B cell (primary cell): Measurements from ENCODE around the gene TENM3. TPM values are rescaled to one million over a fixed set of nuclear protein-coding genes. Genes with fewer than 3 reads are reported as not detected.

Experiments used
- ATAC-seq: fragments of 200-7000 bp; cut with Tn5 transposase; one replicate; pipeline ENCODE4 v1.10.0; 2021; ENCODE audit warnings: low read depth, mild to moderate bottlenecking, moderate number of reproducible peaks, moderate library complexity
- CTCF ChIA-PET: fragments of 350-600 bp; sonication (Branson Sonifier 250); formaldehyde crosslinking; loops from one replicate; lab custom pipeline; 2021; ENCODE audit warnings: antibody characterized with exemption, inconsistent platforms; lab: Charles Lee
- POLR2A ChIA-PET: fragments of 350-600 bp; sonication (Branson Sonifier 250); formaldehyde crosslinking; loops from one replicate; lab custom pipeline; 2021; ENCODE audit warnings: antibody characterized with exemption; lab: Charles Lee
- DNase-seq: peaks from one replicate; pipeline ENCODE4 v3.0.0; 2013
- H2AFZ ChIP-seq: 2 replicates; pipeline ENCODE4 v1.6.1; 2012; ENCODE audit warnings: mild to moderate bottlenecking, low read depth, low read length; ENCODE audit not compliant: insufficient read depth, poor library complexity, severe bottlenecking
- H3K27ac ChIP-seq, 2 donors: 1 replicate in 1 of 2; 2 replicates in 1 of 2; pipeline ENCODE4 v1.5.1; 2012 to 2013; ENCODE audit warnings: low read length in 2 of 2, mild to moderate bottlenecking in 2 of 2, moderate library complexity in 1 of 2
- H3K27me3 ChIP-seq, 4 experiments: fragments of 200-600 bp in 1 of 4; sonication (generic) in 1 of 4; replicated peaks in 1 of 4; 1 replicate in 2 of 4; 2 replicates in 2 of 4; pipeline versions ENCODE4 v1.6.1 to v1.7.0; 2013 to 2016; ENCODE audit warnings: low read length in 3 of 4, mild to moderate bottlenecking in 2 of 4, mixed read lengths in 1 of 4, moderate library complexity in 1 of 4; ENCODE audit not compliant: insufficient read depth in 4 of 4, control insufficient read depth in 3 of 4; ENCODE audit errors: control extremely low read depth in 1 of 4
- H3K36me3 ChIP-seq, 2 experiments: replicated peaks in 1 of 2; 1 replicate in 1 of 2; 2 replicates in 1 of 2; pipeline versions ENCODE4 v1.6.1 to v1.7.1; 2013; ENCODE audit warnings: low read length in 1 of 2; ENCODE audit not compliant: insufficient read depth in 2 of 2, control insufficient read depth in 1 of 2; ENCODE audit errors: control extremely low read depth in 1 of 2, extremely low read depth in 1 of 2
- H3K4me1 ChIP-seq, 2 donors: fragments of 200-600 bp in 1 of 2; sonication (generic) in 1 of 2; 1 replicate in 1 of 2; 2 replicates in 1 of 2; pipeline versions ENCODE4 v1.5.1 to v1.6.1; 2013 to 2017; ENCODE audit warnings: low read length in 2 of 2; ENCODE audit not compliant: control insufficient read depth in 2 of 2, insufficient read depth in 2 of 2
- H3K4me2 ChIP-seq: replicated peaks from 2 replicates; pipeline ENCODE3; 2012; ENCODE audit warnings: mild to moderate bottlenecking, low read depth, low read length; ENCODE audit not compliant: poor library complexity, severe bottlenecking
- H3K4me3 ChIP-seq, 5 experiments: fragments of 200-600 bp in 1 of 5; sonication (generic) in 1 of 5; 1 replicate in 3 of 5; 2 replicates in 2 of 5; pipeline versions ENCODE4 v1.5.1 to v1.7.0; 2011 to 2016; ENCODE audit warnings: low read length in 4 of 5, mild to moderate bottlenecking in 4 of 5, low read depth in 2 of 5, control low read depth in 1 of 5, moderate library complexity in 1 of 5; ENCODE audit not compliant: insufficient read depth in 1 of 5; ENCODE audit errors: control extremely low read depth in 1 of 5, extremely low read depth in 1 of 5
- H3K79me2 ChIP-seq: fragments of 200-600 bp; sonication (generic); one replicate; pipeline ENCODE4 v1.6.0; 2016; ENCODE audit warnings: low read length; ENCODE audit not compliant: control insufficient read depth, insufficient read depth
- H3K9ac ChIP-seq: fragments of 200-600 bp; sonication (generic); 2 replicates; pipeline ENCODE4 v1.6.1; 2017; ENCODE audit warnings: mild to moderate bottlenecking, low read length, moderate library complexity
- H3K9me3 ChIP-seq, 3 donors: one replicate each; pipeline versions ENCODE4 v1.6.1 to v1.7.1; 2013; ENCODE audit warnings: low read length in 2 of 3; ENCODE audit not compliant: control insufficient read depth in 2 of 3, insufficient read depth in 1 of 3; ENCODE audit errors: control extremely low read depth in 1 of 3
- H4K20me1 ChIP-seq: 2 replicates; pipeline ENCODE4 v1.6.0; 2012; ENCODE audit warnings: mild to moderate bottlenecking, low read length; ENCODE audit not compliant: insufficient read depth, control insufficient read depth, poor library complexity, severe bottlenecking
- H3K27ac Mint-ChIP-seq: one replicate; pipeline ENCODE4 v1.8.0; 2021; ENCODE audit warnings: mixed read lengths
- H3K27me3 Mint-ChIP-seq: one replicate; pipeline ENCODE4 v1.8.0; 2021; ENCODE audit warnings: mixed read lengths
- H3K4me1 Mint-ChIP-seq: one replicate; pipeline ENCODE4 v1.8.0; 2021; ENCODE audit warnings: mixed read lengths
- H3K4me3 Mint-ChIP-seq: one replicate; pipeline ENCODE4 v1.8.0; 2021; ENCODE audit warnings: mixed read lengths
- H3K9me3 Mint-ChIP-seq: one replicate; pipeline ENCODE4 v1.8.0; 2022; ENCODE audit warnings: mixed read lengths; ENCODE audit not compliant: insufficient read depth
- EZH2 ChIP-seq: IDR thresholded peaks from 2 replicates; pipeline ENCODE4 v1.6.1; 2012; ENCODE audit warnings: borderline replicate concordance, low read depth, mild to moderate bottlenecking, moderate library complexity, low read length; ENCODE audit not compliant: insufficient read depth, poor library complexity, severe bottlenecking
- WGBS: methylation state at CpG from one replicate; pipeline ENCODE4 v1.1.5; 2013; ENCODE audit warnings: missing lambda C conversion rate; ENCODE audit not compliant: insufficient coverage; 5-methylcytosine and 5-hydroxymethylcytosine counted together
- intact Hi-C: fragments of 100-400 bp; cut with micrococcal nuclease; formaldehyde crosslinking; loops from one replicate; pipeline ENCODE4 v1.10.0; 2022
- polyA plus RNA-seq: library from polyadenylated mRNA; depleted of rRNA; stranded (reverse); fragments of >200 nt; gene quantifications from 2 replicates; pipeline ENCODE4 v1.2.3, GENCODE V29; 2012
- total RNA-seq, 2 donors: library from RNA; stranded (reverse); fragments of 120-200 nt in 1 of 2; gene quantifications; 1 replicate in 1 of 2; 2 replicates in 1 of 2; pipeline versions ENCODE4 v1.2.3 to v1.2.4, GENCODE V29; 2013 to 2022
- TF ChIP-seq, protein P1 (sequence below): fragments of 200-600 bp; IDR thresholded peaks from one replicate; pipeline ENCODE4 v1.8.0; 2022; ENCODE audit warnings: antibody characterized with exemption, mild to moderate bottlenecking

Gene TENM3
- total and polyA plus RNA-seq, 2 donors (not counting 1 experiment from before 2014, with no cell fraction given), result not detected

DNA sequence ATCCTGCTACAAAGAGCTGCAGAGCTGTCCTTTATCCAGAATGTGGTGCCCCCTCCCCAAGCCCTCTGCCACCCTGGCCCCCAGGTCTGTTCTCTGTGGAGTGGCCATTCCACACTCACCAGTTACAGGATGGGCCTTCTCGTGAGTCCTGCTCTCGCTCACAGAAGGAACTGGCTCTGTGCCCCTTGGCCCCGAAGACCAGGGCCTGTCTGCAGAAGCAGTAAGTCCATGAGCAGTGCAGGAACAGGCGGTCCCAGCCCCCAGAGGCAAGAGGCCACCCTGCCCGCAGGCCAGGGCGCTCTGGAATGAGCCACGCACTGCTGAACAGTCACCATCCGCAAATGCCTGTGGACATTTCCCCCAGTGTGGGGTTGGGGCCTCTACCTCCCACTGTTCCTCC lies 581.8 kb downstream of the TENM3 start:
- intact Hi-C loops, result no loop called here
- Mint-ChIP-seq H3K9me3 (no peaks in the 10 kb centered on the region), H3K27me3 (peaks cover 18% of the 10 kb centered on the region), H3K27ac (no peak overlapping the region), H3K4me3 (no peak overlapping the region), H3K4me1 (peaks cover 4% of the 10 kb centered on the region)
- H2AFZ ChIP-seq, result no peak overlapping the region
- peaks cover 0 to 4% (median 0%) of the 10 kb centered on the region in 3 donors for H3K9me3 ChIP-seq
- H3K4me1 ChIP-seq, result peaks cover 0 to 5% of the 10 kb centered on the region in 2 donors
- no peaks in the 10 kb centered on the region for H4K20me1 ChIP-seq
- H3K79me2 ChIP-seq, result no peaks in the 10 kb centered on the region
- H3K36me3 ChIP-seq, result no peaks in the 10 kb centered on the region
- H3K27me3 ChIP-seq, result peaks cover 0 to 6% (median under 1%) of the 10 kb centered on the region in 4 experiments
- CTCF ChIA-PET, result no interaction called here
- TF ChIP-seq, protein P1, sequence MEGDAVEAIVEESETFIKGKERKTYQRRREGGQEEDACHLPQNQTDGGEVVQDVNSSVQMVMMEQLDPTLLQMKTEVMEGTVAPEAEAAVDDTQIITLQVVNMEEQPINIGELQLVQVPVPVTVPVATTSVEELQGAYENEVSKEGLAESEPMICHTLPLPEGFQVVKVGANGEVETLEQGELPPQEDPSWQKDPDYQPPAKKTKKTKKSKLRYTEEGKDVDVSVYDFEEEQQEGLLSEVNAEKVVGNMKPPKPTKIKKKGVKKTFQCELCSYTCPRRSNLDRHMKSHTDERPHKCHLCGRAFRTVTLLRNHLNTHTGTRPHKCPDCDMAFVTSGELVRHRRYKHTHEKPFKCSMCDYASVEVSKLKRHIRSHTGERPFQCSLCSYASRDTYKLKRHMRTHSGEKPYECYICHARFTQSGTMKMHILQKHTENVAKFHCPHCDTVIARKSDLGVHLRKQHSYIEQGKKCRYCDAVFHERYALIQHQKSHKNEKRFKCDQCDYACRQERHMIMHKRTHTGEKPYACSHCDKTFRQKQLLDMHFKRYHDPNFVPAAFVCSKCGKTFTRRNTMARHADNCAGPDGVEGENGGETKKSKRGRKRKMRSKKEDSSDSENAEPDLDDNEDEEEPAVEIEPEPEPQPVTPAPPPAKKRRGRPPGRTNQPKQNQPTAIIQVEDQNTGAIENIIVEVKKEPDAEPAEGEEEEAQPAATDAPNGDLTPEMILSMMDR, result no peak
- no peak for TF ChIP-seq EZH2
- H3K27ac ChIP-seq, result no peak overlapping the region
- H3K4me2 ChIP-seq, result no peak overlapping the region
- POLR2A ChIA-PET, result no interaction called here
- no peak for DNase-seq
- WGBS, result 68% methylated on average over 8 of the region's 8 CpGs
- ATAC-seq, result no peak
- H3K9ac ChIP-seq, result no peak overlapping the region
- no peak overlapping the region for H3K4me3 ChIP-seq

DNA sequence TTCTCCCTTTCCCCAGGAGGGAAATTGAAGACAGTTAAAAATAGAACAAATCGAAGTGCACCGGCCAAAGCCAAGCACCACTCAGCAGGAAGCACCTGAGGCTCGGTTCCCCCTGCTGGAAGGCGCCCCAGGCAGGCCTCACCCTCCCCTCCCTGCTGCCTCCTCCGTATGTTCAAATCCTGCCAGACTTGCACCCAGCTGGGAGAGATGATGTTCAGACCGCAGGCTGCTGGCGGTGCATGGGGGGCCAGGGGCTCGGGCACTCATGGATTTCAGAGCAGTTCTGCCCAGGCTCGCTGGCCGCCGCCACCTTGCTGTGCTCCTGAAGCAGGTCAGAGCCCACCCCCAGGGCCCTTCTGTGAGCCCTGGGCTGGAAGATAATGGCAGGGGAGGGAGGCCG lies 582.6 kb downstream of the TENM3 start:
- Histone ChIP-seq H3K36me3 (no peaks in the 10 kb centered on the region), H3K4me2 (peak overlapping the region; percentile 14), H3K27ac (no peak overlapping the region), H2AFZ (peak overlapping the region; percentile 15), H3K4me1 (peaks cover 0 to 5% of the 10 kb centered on the region in 2 donors), H3K4me3 (no peak overlapping the region), H3K9ac (no peak overlapping the region), H3K27me3 (peaks cover 0 to 6% (median under 1%) of the 10 kb centered on the region in 4 experiments), H3K9me3 (peaks cover 0 to 4% (median 0%) of the 10 kb centered on the region in 3 donors), H3K79me2 (no peaks in the 10 kb centered on the region), H4K20me1 (no peaks in the 10 kb centered on the region)
- peaks cover 24% of the 10 kb centered on the region for H3K27me3 Mint-ChIP-seq
- DNase-seq (no peak), ATAC-seq (no peak)
- WGBS, result 13% methylated on average over 11 of the region's 12 CpGs
- no peaks in the 10 kb centered on the region for H3K9me3 Mint-ChIP-seq
- POLR2A ChIA-PET, result no interaction called here
- no peak overlapping the region for H3K4me3 Mint-ChIP-seq
- H3K27ac Mint-ChIP-seq, result no peak overlapping the region
- intact Hi-C loops, result no loop called here
- TF ChIP-seq, protein P1, result no peak
- no peak for TF ChIP-seq EZH2
- H3K4me1 Mint-ChIP-seq, result peaks cover 4% of the 10 kb centered on the region
- CTCF ChIA-PET, result no interaction called here
